SK-MEL-5 (cell line): Measurements from ENCODE around the gene ZNF423. TPM values are rescaled to one million over a fixed set of nuclear protein-coding genes. Genes with fewer than 3 reads are reported as not detected.

ENCODE experiments used
- DNase-seq: peaks from one replicate; pipeline ENCODE4 v3.0.0-alpha.2; 2016; ENCODE audit warnings: low read depth, low spot score
- in situ Hi-C: cut with HindIII; loops from 2 replicates; pipeline ENCODE4 v1.10.0; 2016; ENCODE audit warnings: low sequenced_read_pairs, high pct_unique_total_duplicates, low pct_unique_long_range_greater_than_20kb
- total RNA-seq: library from RNA; depleted of rRNA; stranded (reverse); fragments of >200 nt; shearing (Covaris generic); gene quantifications from 2 replicates; pipeline ENCODE4 v1.2.3, GENCODE V29; 2014

Gene ZNF423
- total RNA-seq, 1 experiment from 2014 or later, result not detected

DNA sequence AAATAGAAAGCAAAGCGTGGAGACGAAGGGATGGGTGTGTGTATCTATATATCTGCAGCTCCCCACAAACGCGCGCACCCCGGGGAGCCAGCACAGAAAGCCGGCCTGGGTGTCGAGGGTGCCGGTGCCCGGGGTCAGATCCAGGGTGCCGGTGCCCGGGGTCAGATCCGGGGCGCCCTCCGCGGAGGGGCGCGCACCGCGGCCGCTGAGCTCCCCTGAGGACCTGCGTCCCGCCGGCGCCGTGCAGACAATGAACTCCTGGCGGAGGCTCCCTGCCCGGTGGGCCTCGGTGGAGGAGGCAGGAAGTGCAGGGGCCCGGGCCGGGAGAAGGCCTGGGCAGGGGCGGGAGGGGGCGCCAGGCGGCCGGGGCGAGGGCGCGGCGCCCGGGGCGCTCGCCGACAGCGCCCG, 1.1 kb downstream of the ZNF423 start:
- DNase-seq, result no peak
- in situ Hi-C loops, result no loop called here

DNA sequence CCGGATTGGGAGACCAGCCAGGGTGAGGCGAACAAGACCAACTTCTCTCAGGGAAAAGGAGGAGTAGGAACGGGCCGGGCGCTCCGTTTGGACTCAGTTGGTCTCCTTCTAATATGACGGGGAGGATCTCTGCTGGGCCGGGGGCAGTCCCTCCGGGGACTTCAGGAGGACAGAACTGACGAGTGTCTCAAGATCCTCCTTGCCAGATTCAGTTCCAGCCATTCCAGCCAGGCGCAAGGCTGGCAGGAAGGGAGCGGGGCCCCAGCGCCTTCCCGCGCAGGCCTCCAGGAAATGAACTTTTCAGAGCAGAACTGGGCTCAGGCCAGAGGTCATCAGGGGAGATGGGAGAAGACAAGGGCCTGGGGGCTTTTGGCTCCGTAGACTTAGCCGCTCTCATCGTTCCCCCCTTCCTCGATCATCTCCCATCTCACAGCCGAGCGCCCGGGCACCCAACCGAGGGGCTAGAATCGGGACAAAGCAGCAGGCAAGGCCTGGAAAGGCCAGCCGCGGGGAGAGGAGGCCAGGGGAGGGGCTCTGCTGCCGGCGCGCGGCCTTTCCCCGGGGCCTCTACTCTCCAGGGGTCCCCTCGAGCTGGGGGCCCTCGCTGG, 1.6 kb downstream of the ZNF423 start:
- no peak for DNase-seq
- in situ Hi-C loops, result no loop called here

DNA sequence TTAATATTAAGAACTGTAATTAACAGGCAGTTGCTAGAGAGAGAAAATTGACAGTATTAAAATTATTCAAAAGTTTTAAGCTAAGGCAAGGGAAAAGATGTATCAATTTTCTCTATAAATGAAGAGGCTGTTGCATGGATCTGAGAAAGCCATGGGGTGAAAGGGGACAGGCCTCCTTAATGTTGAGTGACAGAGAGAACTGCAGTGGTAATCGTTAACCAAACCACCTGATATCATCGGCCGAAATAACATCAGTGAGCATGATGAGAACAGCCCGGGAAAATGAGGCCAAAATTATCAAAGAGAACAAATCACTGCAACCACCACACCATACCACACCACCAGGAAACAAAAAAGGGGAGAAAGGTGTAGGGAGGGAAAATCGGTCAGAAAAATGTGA, 3.6 kb downstream of the ZNF423 start:
- in situ Hi-C loops, result no loop called here
- DNase-seq, result no peak

DNA sequence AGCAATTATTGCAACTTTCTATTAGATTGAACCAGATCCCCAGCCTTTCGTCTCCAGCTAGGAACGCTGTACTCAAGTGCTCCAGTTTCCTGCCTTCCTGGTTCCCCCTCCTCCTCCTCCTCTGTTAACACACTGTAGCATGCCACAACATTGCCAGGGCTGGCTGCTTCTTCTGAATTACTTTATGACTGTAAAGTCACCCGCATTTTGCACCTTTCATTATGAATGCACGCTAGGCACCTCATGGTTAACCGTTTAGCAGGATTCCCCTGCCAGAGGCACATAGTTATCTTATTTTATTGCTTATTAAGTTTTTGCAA, 4.5 kb downstream of the ZNF423 start:
- in situ Hi-C loops, result no loop called here

DNA sequence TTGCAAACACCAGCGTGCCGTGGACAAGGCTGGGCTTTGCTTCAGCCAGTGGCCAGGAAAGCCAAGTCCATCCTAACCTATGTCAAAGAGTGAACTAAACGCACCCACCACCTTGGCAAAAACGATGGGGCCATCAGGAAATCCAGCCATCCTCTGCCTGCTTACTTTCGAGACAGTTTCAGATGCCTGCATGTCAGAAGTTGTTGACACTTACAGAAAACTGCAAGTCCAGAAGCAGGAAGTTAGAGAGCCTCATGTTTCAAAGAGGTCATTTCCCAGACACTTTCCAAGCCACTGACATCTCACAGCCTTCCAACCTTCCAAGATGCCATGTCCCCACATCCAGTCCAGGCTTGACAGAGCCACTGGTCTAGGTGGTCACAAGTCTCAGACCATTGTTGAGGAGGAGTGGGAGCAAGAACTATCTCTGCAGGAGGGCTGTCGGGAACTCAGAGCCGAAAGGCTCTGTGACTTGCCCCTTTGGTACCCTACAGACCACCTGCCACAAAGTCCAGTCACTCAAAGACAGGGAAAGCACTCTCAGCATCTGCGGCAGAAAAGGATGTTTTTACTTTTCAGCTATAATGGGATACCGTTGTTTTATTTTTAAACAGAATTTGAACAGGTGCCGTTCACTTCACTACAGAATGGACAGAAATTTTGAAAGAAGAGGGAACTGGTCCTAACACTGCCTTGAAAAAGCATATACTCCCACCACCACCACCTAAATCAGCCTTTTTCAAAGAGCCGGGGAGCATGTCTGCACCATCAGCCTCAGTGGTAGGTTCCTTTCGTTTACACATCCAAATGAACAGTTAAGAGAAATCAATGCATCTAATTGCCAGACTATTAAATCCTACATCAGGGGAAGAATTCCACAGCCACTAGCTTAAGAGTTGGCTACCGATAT, 5.1 kb downstream of the ZNF423 start:
- no peak for DNase-seq
- in situ Hi-C loops, result no loop called here

More for the DNA sequence above, 4.5 kb downstream of the ZNF423 start:
- DNase-seq, result no peak

DNA sequence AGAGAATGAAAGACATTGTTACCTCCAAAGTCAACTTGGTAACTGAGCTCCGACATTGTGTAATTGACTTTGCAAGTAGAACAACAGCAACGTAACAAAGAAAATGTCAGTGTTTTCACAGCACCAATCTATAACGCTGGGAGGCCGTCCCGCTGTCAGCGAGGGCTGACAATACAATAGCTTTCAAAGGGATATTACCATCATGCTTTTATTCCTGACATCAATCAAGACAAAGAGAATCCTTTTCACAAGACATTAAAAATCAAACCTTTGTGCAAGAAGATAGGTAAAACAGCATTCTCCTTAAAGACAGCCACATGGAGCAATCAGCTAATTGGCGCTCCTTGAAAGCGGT, 6.2 kb downstream of the ZNF423 start:
- in situ Hi-C loops, result no loop called here
- no peak for DNase-seq

DNA sequence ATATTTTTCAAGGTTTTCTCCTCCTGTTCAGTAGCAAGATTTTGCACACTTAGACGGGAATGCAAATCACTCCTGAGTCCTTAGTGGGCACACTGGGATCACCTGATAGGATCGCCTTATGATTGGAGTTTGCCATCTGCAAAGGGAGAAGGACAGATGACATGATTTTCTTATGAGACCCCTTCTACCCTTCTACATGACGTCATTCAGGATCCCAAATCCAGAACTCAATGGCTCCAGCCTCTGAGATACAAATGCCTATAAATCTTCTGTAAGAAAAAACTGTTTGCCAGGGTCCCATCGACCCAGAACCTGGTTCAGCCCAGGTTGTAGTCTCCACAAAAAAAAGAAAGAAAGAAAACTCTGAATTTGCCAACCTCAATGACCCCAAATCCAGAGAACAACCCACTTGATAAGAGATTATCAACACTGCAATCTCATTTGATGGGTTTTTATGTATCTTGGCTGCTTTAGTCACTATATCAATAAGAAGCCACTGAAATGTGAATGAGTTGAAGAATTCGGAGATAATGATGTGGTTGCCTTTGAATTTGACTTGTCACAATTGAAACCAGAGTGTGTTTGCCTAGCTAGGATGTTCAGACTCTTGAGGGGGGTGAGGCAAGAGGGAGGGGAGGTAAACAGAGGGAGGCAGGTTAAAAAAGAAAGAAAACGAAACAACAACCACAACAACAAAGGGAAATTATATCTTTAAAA, 6.7 kb downstream of the ZNF423 start:
- in situ Hi-C loops, result no loop called here

DNA sequence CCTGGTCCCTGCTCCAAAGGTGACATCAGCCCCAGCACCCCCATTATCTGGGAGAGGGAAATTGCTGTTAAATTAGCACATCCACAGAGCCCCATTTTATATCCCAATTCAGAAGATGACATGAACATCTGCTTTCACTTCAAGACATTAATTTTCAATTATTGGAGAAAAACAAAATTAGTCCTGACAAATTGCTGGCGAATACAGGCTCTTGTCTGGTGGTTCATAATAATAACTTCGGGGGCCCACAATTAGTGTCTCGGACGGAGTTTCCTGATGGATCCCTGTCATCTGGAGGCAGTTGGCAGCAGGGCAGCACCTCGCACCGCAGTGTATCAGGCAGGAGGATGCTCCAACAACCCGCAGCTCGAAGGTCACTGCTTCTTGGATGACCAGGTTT, 7.4 kb downstream of the ZNF423 start:
- in situ Hi-C loops, result no loop called here
- no peak for DNase-seq

More for the DNA sequence above, 6.7 kb downstream of the ZNF423 start:
- no peak for DNase-seq

DNA sequence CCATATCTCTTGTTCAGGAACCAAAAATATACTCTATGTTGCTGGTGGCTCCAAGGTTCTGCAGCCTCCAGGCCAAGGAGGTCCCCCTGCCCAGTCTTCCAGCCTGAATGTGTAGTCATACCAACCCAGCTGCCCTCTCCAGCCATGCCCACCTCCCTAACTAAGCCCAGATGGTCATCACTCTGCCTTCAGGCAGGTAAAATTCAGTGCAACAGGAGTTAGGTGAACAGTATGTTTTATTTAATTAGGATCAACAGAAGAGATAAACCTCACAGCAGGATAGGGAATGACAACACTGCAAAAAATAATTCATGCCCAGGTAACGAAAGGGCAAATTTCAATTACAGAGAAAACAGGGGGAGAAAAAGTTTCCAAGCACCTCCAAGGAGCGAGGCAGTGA, 9.1 kb downstream of the ZNF423 start:
- in situ Hi-C loops, result no loop called here
- no peak for DNase-seq

DNA sequence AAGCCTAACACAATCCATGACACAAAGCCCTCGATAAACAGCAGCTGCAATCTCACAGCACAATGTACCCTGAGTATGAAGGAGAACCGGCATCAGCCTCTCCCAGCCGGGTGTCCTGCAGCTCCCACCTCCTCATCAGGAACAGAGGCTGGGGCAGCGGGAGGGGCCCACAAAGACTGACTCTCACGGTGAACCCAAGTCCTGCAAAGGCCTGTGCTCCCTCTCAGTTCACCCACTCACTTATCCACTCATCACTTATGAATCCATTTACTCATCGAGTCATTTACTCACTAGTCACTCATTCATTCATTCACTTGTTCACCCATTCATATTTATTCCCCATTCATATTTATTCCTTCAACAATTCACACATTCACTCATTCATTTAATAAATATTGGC, 11.6 kb downstream of the ZNF423 start:
- in situ Hi-C loops, result no loop called here
- DNase-seq, result no peak

DNA sequence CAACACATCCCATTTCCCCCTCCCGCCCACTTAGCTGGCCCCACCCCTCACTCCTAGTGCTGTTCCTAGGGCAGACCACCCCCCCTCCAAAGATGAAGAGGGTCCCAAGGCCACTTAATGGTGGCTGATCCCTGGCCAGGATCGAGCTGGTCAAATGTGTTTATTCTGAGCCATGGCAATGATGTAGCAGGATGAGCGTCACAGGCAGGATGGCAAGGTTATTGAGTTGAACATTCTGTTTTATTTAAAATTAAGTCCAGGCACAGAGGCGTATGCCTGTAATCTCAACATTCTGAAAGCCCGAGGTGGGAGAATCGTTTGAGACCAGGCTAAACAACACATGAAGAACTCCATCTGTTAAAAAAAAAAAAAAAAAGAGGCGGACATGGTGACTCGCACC, 12.2 kb downstream of the ZNF423 start:
- DNase-seq, result no peak
- in situ Hi-C loops, result no loop called here

DNA sequence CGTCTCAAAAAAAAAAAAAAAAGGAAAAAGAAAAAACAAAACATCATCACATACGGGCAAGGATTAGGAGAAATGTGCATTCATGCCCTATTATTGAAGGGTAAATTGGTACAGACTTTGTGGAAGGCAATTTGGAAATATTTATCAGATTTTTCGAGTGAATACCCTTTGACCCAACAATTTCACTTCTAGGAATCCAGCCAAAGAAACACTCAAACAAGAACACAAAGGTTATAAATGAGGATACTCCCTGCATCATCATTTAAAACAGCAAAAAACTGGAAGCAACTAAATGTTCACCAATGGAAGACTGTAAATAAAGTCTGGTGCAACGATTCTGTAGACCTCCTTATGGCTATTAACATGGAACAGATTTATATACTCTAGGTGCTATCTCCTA, 12.9 kb downstream of the ZNF423 start:
- in situ Hi-C loops, result no loop called here
- no peak for DNase-seq

DNA sequence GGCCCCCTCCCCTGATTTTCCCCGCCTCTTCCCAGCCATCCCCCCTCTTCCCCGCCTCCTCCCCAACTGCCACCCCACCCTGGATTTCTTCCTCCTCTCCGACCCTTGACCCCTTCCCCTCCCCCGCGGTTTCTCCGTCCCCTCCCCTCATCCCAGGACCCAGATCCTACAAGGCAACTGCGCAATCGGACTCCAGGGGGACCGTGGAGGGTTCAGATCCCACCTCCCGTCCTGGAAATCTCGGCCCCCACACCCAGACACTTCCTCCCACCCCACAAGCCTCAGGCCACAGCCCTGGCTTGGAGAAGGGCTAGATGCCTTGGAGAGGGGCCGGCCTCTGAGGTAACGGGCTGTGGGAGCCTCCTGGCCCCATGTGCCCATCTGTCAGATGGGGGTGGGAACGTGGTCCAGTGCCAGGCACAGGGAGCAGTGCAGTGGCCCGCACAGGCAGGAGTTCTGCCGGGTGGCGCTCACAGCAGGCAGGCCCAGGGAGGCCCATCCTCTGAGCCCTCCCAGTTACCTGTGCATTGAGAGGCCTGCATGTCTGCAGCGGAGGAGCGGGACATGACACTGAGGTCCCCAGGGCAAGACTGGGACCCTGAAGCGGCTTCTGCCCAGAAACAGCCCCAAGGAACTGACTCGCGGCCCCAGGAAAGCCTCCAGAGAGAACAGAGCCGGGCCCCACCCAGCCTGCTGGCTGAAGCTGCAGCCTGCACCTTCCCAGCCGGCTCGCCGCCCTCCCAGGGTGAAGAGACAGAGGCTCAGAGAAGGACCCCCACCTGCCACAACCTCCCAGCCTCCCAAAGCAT, 16.7 kb downstream of the ZNF423 start:
- DNase-seq, result no peak
- in situ Hi-C loops, result no loop called here

DNA sequence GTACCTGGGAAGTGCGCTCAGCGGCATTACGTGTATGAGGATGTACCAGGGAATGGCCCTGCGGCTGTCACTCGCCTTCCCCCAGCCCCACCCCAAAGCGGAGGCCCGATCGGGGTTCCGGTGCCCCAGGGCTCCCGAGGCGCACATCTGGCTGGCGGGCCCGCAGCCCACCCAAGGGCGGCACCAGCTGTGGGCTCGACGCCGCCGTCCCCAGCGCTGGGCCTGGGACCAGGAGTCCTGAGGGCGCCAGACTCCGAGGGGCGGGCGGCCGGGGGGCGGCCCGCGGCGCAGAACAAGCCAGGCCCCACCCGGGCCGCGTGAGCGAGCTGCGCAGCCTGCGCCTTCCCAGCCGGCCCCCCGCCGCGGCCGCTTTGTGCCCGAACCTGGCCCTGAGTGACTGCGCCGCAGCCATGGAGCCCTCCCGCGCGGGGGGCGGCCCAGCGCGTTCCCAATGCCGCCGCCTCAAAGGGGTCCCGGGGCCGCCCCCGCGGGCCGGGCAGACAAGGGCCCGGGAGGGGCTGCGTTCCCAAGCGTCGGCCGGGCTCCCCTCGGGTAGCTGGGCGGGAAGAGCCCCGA, 17.4 kb downstream of the ZNF423 start:
- in situ Hi-C loops, result no loop called here
- DNase-seq, result no peak

DNA sequence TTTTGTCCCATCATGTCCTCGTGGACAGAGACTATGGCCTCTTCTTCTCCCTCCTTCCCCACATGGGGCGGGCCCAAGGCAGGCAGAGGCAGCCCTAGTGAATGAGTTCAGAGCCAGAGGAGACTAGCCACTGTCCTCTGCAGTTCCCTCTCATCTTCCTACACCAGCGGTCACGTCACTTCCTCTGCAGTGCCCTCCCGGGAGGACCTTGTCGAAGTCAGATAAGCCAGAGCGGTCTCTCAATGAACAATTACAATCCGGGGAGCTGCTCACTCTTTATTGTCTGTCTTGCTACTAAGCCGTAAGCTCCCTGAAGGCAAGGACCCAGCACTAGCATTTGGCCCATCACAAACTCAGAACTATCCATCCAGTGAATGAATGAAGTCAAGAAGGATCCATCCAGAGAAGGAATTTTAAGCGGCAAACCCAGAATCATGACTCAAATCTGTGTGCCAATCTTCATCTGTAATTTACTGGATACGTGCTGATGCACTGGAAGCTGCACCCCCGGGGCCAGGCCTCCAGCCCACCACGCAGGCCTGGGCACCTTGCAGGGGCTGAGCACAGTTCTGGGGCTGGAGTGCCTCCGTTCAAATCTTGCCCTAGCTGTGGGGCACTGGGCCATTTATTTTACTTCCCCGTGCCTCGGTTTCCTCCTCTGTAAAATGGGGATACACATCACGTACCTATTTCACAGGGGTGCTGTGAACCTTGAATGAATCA, 18.1 kb downstream of the ZNF423 start:
- DNase-seq, result no peak
- in situ Hi-C loops, result no loop called here

DNA sequence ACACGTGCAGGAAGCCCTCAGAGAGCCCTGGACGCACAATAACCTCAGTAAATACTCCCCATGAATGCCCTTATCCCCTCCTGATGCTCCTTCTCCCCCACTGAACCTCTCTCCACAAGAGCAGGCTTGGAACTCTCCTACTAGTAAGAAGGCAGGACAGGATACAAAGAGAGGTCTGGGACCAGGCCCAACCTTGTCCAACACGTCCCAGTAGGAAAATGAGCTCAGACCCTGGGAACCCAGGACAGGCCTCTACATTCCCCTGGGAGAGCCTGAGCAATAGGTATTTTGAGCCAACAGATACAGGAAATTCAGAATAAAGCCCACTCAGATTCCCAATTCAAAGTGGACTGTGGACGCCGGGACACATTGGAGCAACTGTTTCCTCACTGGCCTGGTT, 19.2 kb downstream of the ZNF423 start:
- in situ Hi-C loops, result no loop called here
- DNase-seq, result no peak

DNA sequence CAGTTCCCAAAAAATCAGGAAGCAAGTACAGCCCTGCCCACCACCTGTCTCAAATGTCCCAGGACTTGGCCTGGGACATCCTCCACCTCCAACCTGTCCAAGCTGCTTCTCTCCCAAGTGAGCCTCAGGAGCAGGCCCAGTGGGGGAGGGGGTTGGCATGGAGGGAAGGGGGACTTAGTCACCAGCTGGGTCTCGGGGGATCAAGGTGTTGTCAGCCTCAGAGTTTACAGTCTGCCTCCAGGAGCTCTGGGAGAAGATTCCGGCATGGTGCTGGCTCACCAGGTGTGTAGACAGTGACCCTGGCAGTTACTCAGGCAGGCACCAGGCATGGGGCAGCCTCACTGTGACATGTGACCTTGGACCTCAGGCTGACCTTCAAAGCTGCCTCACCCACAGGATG, 19.7 kb downstream of the ZNF423 start:
- no peak for DNase-seq
- in situ Hi-C loops, result no loop called here
